HEK293 (cell line): ENCODE measurements around the gene GNG14.

Source experiments
- EGR2 ChIP-seq: fragments of 450-650 bp; formaldehyde crosslinking; IDR thresholded peaks from 2 replicates; pipeline ENCODE4 v1.5.1; 2016; ENCODE audit warnings: low read depth, missing biosample characterization, missing genetic modification characterization
- HIC1 ChIP-seq: fragments of 450-650 bp; formaldehyde crosslinking; IDR thresholded peaks from 2 replicates; pipeline ENCODE4 v1.5.1; 2016; ENCODE audit warnings: missing biosample characterization, missing genetic modification characterization
- KLF8 ChIP-seq: fragments of 450-650 bp; formaldehyde crosslinking; IDR thresholded peaks from 2 replicates; pipeline ENCODE4 v1.5.1; 2016; ENCODE audit warnings: missing biosample characterization, missing genetic modification characterization
- PRDM10 ChIP-seq: fragments of 450-650 bp; formaldehyde crosslinking; IDR thresholded peaks from 2 replicates; pipeline ENCODE4 v1.5.1; 2016; ENCODE audit warnings: missing biosample characterization, missing genetic modification characterization
- SETDB1 ChIP-seq: IDR thresholded peaks from one replicate; pipeline ENCODE4 v1.6.1; 2017; ENCODE audit warnings: mild to moderate bottlenecking, low read length, moderate library complexity, mixed read lengths; ENCODE audit not compliant: insufficient read length
- YY2 ChIP-seq: fragments of 450-650 bp; formaldehyde crosslinking; IDR thresholded peaks from 2 replicates; pipeline ENCODE4 v1.5.1; 2016; ENCODE audit warnings: missing biosample characterization, missing genetic modification characterization
- ZBTB48 ChIP-seq: fragments of 450-650 bp; formaldehyde crosslinking; IDR thresholded peaks from 2 replicates; pipeline ENCODE4 v1.5.1; 2016; ENCODE audit warnings: missing biosample characterization, missing genetic modification characterization
- ZIC2 ChIP-seq: fragments of 450-650 bp; formaldehyde crosslinking; IDR thresholded peaks from 2 replicates; pipeline ENCODE4 v1.5.1; 2016; ENCODE audit warnings: missing biosample characterization, missing genetic modification characterization
- ZNF114 ChIP-seq: fragments of 450-650 bp; formaldehyde crosslinking; IDR thresholded peaks from 2 replicates; pipeline ENCODE4 v1.5.0; 2017; ENCODE audit warnings: missing biosample characterization, missing genetic modification characterization
- ZNF132 ChIP-seq: fragments of 450-650 bp; formaldehyde crosslinking; IDR thresholded peaks from 2 replicates; pipeline ENCODE4 v1.5.1; 2017; ENCODE audit warnings: missing biosample characterization, missing genetic modification characterization, borderline replicate concordance
- ZNF169 ChIP-seq: fragments of 450-650 bp; formaldehyde crosslinking; IDR thresholded peaks from 2 replicates; pipeline ENCODE4 v1.5.1; 2016; ENCODE audit warnings: missing biosample characterization, missing genetic modification characterization
- ZNF335 ChIP-seq: fragments of 450-650 bp; formaldehyde crosslinking; conservative IDR thresholded peaks from 2 replicates; pipeline ENCODE4 v1.5.1; 2016; ENCODE audit warnings: missing biosample characterization, missing genetic modification characterization
- ZNF488 ChIP-seq: fragments of 450-650 bp; formaldehyde crosslinking; IDR thresholded peaks from 2 replicates; pipeline ENCODE4 v1.5.1; 2016; ENCODE audit warnings: missing biosample characterization, missing genetic modification characterization
- ZNF530 ChIP-seq: fragments of 450-650 bp; formaldehyde crosslinking; IDR thresholded peaks from 2 replicates; pipeline ENCODE4 v1.5.1; 2016; ENCODE audit warnings: low read depth, missing biosample characterization, missing genetic modification characterization
- ZNF548 ChIP-seq: fragments of 450-650 bp; formaldehyde crosslinking; IDR thresholded peaks from 2 replicates; pipeline ENCODE4 v1.5.1; 2016; ENCODE audit warnings: missing biosample characterization, missing genetic modification characterization
- ZNF629 ChIP-seq: fragments of 450-650 bp; formaldehyde crosslinking; IDR thresholded peaks from 2 replicates; pipeline ENCODE4 v1.5.1; 2017; ENCODE audit warnings: missing biosample characterization, missing genetic modification characterization
- ZNF645 ChIP-seq: fragments of 450-650 bp; formaldehyde crosslinking; IDR thresholded peaks from 2 replicates; pipeline ENCODE4; 2016; ENCODE audit warnings: missing biosample characterization, missing genetic modification characterization
- ZNF76 ChIP-seq: fragments of 450-650 bp; formaldehyde crosslinking; IDR thresholded peaks from 2 replicates; pipeline ENCODE4; 2016; ENCODE audit warnings: low read depth, missing biosample characterization, missing genetic modification characterization, borderline replicate concordance
- ZNF768 ChIP-seq: fragments of 450-650 bp; formaldehyde crosslinking; IDR thresholded peaks from 2 replicates; pipeline ENCODE4 v1.5.1; 2018; ENCODE audit warnings: missing biosample characterization, mild to moderate bottlenecking, missing genetic modification characterization
- TF ChIP-seq, protein P1 (sequence below): fragments of 450-650 bp; formaldehyde crosslinking; optimal IDR thresholded peaks from 2 replicates; pipeline ENCODE3; 2016; ENCODE audit warnings: missing biosample characterization, mild to moderate bottlenecking, missing genetic modification characterization
- TF ChIP-seq, protein P2 (sequence below): fragments of 450-650 bp; formaldehyde crosslinking; IDR thresholded peaks from 2 replicates; pipeline ENCODE4 v1.5.1; 2016; ENCODE audit warnings: missing biosample characterization, missing genetic modification characterization
- TF ChIP-seq, protein P3 (sequence below): fragments of 450-650 bp; formaldehyde crosslinking; IDR thresholded peaks from 2 replicates; pipeline ENCODE4 v1.5.1; 2016; ENCODE audit warnings: missing biosample characterization, missing genetic modification characterization

The GNG14 gene

GRCh38 chr19:12733369-12734214, 45.8 kb downstream of the GNG14 start (continued):
- TF ChIP-seq PRDM10 (tag by site-specific recombination) = peak; percentile 92
- TF ChIP-seq ZNF488 (tag by site-specific recombination) = no peak
- TF ChIP-seq ZNF768 (tag by site-specific recombination) = no peak
- no peak for TF ChIP-seq KLF8 (tag by site-specific recombination)
- TF ChIP-seq, protein P1, sequence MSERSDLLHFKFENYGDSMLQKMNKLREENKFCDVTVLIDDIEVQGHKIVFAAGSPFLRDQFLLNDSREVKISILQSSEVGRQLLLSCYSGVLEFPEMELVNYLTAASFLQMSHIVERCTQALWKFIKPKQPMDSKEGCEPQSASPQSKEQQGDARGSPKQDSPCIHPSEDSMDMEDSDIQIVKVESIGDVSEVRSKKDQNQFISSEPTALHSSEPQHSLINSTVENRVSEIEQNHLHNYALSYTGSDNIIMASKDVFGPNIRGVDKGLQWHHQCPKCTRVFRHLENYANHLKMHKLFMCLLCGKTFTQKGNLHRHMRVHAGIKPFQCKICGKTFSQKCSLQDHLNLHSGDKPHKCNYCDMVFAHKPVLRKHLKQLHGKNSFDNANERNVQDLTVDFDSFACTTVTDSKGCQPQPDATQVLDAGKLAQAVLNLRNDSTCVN = no peak
- TF ChIP-seq ZNF645 (tag by site-specific recombination) = no peak
- TF ChIP-seq, protein P2, sequence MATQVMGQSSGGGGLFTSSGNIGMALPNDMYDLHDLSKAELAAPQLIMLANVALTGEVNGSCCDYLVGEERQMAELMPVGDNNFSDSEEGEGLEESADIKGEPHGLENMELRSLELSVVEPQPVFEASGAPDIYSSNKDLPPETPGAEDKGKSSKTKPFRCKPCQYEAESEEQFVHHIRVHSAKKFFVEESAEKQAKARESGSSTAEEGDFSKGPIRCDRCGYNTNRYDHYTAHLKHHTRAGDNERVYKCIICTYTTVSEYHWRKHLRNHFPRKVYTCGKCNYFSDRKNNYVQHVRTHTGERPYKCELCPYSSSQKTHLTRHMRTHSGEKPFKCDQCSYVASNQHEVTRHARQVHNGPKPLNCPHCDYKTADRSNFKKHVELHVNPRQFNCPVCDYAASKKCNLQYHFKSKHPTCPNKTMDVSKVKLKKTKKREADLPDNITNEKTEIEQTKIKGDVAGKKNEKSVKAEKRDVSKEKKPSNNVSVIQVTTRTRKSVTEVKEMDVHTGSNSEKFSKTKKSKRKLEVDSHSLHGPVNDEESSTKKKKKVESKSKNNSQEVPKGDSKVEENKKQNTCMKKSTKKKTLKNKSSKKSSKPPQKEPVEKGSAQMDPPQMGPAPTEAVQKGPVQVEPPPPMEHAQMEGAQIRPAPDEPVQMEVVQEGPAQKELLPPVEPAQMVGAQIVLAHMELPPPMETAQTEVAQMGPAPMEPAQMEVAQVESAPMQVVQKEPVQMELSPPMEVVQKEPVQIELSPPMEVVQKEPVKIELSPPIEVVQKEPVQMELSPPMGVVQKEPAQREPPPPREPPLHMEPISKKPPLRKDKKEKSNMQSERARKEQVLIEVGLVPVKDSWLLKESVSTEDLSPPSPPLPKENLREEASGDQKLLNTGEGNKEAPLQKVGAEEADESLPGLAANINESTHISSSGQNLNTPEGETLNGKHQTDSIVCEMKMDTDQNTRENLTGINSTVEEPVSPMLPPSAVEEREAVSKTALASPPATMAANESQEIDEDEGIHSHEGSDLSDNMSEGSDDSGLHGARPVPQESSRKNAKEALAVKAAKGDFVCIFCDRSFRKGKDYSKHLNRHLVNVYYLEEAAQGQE (tag by site-specific recombination) = no peak
- no peak for TF ChIP-seq ZIC2 (tag by site-specific recombination)
- TF ChIP-seq ZBTB48 (tag by site-specific recombination) = no peak
- no peak for TF ChIP-seq YY2 (tag by site-specific recombination)
- no peak for TF ChIP-seq ZNF548 (tag by site-specific recombination)
- TF ChIP-seq, protein P3, sequence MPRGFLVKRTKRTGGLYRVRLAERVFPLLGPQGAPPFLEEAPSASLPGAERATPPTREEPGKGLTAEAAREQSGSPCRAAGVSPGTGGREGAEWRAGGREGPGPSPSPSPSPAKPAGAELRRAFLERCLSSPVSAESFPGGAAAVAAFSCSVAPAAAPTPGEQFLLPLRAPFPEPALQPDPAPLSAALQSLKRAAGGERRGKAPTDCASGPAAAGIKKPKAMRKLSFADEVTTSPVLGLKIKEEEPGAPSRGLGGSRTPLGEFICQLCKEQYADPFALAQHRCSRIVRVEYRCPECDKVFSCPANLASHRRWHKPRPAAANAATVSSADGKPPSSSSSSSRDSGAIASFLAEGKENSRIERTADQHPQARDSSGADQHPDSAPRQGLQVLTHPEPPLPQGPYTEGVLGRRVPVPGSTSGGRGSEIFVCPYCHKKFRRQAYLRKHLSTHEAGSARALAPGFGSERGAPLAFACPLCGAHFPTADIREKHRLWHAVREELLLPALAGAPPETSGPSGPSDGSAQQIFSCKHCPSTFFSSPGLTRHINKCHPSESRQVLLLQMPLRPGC = no peak
- no peak for TF ChIP-seq ZNF132 (tag by site-specific recombination)
- no peak for TF ChIP-seq ZNF530 (tag by site-specific recombination)
- no peak for TF ChIP-seq ZNF629
- TF ChIP-seq SETDB1 = no peak
- TF ChIP-seq ZNF76 (tag by site-specific recombination) = no peak
- 0 out of 2 replicates have a peak, but pooled peaks have one; percentile 24 for TF ChIP-seq ZNF335 (tag by site-specific recombination)
- TF ChIP-seq EGR2 = peak; percentile 69
- TF ChIP-seq ZNF114 = no peak
- no peak for TF ChIP-seq ZNF169 (tag by site-specific recombination)
- TF ChIP-seq HIC1 (tag by site-specific recombination) = no peak
